Ovary (tissue), 9 donors: ENCODE measurements around the gene CNTFR. TPM values are rescaled to one million over a fixed set of nuclear protein-coding genes. Genes with fewer than 3 reads are reported as not detected.

ENCODE experiments used
- DNase-seq, 5 donors: peaks; one replicate each; pipeline ENCODE4 v3.0.0-alpha.2; 2019 to 2020
- H3K27ac ChIP-seq, 2 donors: fragments of 200-600 bp; one replicate each; pipeline versions ENCODE4 v1.5.1 to v1.8.0; 2019 to 2022
- H3K27me3 ChIP-seq: fragments of 200-600 bp; one replicate; pipeline ENCODE4 v1.8.0; 2022
- H3K36me3 ChIP-seq: fragments of 200-600 bp; sonication (generic); one replicate; pipeline ENCODE4 v1.5.1; 2019
- H3K4me1 ChIP-seq: one replicate; pipeline ENCODE4 v1.8.1; 2013; ENCODE audit warnings: mild to moderate bottlenecking, moderate library complexity; ENCODE audit not compliant: insufficient read depth
- H3K4me3 ChIP-seq: fragments of 200-600 bp; sonication (generic); one replicate; pipeline ENCODE4 v1.5.1; 2017
- H3K9me3 ChIP-seq, 2 donors: fragments of 200-600 bp in 1 of 2; sonication (generic) in 1 of 2; one replicate each; pipeline versions ENCODE4 v1.5.1 to v1.8.1; 2013 to 2019; ENCODE audit warnings: mild to moderate bottlenecking in 1 of 2, moderate library complexity in 1 of 2
- EP300 ChIP-seq: sonication (generic); formaldehyde crosslinking; IDR thresholded peaks from one replicate; pipeline ENCODE4 v1.6.1; 2017; ENCODE audit warnings: antibody characterized with exemption
- POLR2A ChIP-seq: fragments of 450-650 bp; IDR thresholded peaks from one replicate; pipeline ENCODE4 v1.6.1; 2017; ENCODE audit warnings: antibody characterized with exemption, mild to moderate bottlenecking, moderate library complexity
- WGBS, 3 donors: extraction: QIAGEN DNeasy Blood & Tissue Kit in 1 of 3; methylation state at CpG; one replicate each; pipeline versions ENCODE4 v1.1.5 to v1.1.7; 2013 to 2017; 5-methylcytosine and 5-hydroxymethylcytosine counted together
- intact Hi-C, 4 donors: fragments of 100-400 bp; cut with DNase I; formaldehyde crosslinking; loops; one replicate each; pipeline versions ENCODE4 v1.11.0 to v1.15.1; 2022 to 2023
- polyA plus RNA-seq, 2 donors: library from polyadenylated mRNA; stranded (reverse); fragments of 200-250 nt in 1 of 2; fragments of 350-450 nt in 1 of 2; fragmentation: Illumina TruSeq in 1 of 2; extraction: RNeasy Lipid Tissue Mini Kit (QIAGEN cat#74804) in 1 of 2; gene quantifications; one replicate each; pipeline ENCODE4 v1.2.3, GENCODE V29; 2013 to 2014
- total RNA-seq, 7 donors: library from RNA; depleted of rRNA in 2 of 7; stranded (reverse); fragments of >200 nt in 2 of 7; fragmentation: NEBNext Ultra II Directional in 3 of 7; extraction: Animal tissue kit (Norgen Biotek cat#: 25700) in 3 of 7; gene quantifications; one replicate each; pipeline versions ENCODE4 v1.1.0 to v1.2.4, GENCODE V29; 2016 to 2023
- TF ChIP-seq, protein P1 (sequence below), 3 donors: fragments of 450-650 bp in 2 of 3; fragments of 200-600 bp in 1 of 3; IDR thresholded peaks; one replicate each; pipeline versions ENCODE4 v1.5.1 to v1.8.0; 2016 to 2022; ENCODE audit warnings: antibody characterized with exemption in 3 of 3, mild to moderate bottlenecking in 1 of 3
- donor health status: DM: no; HTN: no; CAD: no; lungs with moderate emphysema.
- donor health status: DM: no; HTN: no; CAD: no.
- donor health status: Bipolar disorder and iron deficiency.
- donor health status: DM: yes; HTN: yes; CAD: no.
- donor health status: DM: no; HTN: no; CAD: no.
- donor health status: DM: yes; HTN: yes; CAD: no.

Gene CNTFR
- total and polyA plus RNA-seq, 9 donors, result 1.2 to 4.7 (median 2.6) TPM

DNA sequence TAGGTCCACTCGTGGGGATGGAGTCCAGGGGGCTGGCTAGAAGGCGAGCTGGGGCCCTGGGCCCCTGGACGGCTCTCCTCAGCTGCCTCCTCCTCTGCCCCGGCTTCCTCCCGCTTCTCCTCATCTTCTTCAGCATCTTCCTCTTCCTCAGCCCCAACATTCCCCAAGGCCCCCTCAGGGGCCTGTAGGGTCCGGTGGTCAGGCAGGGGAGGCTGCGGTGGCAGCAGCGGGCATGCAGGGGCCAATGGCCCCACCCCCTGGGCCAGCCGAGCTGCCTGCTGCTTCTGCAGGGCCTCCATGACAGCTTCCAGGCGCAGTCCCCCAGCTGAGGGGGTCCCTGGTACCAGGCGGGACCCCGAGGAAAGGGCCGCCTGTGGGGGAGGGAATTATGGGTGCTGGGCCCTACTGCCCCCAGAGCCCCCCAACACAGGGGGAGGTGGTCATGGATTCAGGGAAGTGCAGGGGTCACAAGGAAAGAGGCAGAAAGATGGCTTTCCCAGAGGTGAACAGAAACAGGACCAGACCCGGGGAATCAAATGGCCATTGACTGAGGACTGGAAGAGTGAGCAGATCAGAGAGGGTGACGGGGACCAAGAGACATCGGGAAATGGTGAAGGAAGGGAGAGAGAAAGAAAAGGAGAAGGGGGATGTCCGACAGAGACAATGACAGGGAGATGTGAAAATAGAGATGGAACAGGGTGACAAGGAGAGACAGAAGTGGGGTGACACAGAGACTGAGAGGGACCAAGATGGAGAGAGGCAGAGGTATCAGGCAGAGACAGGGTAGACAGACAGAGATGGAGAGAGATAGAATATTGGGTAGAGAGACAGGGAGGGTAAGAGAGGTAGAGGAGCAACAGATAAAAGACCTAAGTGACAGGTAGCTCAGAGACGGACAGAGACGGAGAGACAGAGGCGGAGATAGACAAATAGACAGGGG is 38.5 kb upstream of the CNTFR start:
- Histone ChIP-seq H3K27me3 (peaks cover 12% of the 10 kb centered on the region), H3K36me3 (no peaks in the 10 kb centered on the region), H3K4me1 (peaks cover 4% of the 10 kb centered on the region), H3K27ac (no peak overlapping the region), H3K9me3 (no peaks in the 10 kb centered on the region), H3K4me3 (no peak overlapping the region)
- intact Hi-C loops, result no loop called here
- no peak for DNase-seq
- WGBS, 3 donors, result 32 to 37% (median 36%) methylated on average over 20 of the region's 20 CpGs
- no peak for TF ChIP-seq EP300
- no peak for TF ChIP-seq POLR2A
- TF ChIP-seq, protein P1, sequence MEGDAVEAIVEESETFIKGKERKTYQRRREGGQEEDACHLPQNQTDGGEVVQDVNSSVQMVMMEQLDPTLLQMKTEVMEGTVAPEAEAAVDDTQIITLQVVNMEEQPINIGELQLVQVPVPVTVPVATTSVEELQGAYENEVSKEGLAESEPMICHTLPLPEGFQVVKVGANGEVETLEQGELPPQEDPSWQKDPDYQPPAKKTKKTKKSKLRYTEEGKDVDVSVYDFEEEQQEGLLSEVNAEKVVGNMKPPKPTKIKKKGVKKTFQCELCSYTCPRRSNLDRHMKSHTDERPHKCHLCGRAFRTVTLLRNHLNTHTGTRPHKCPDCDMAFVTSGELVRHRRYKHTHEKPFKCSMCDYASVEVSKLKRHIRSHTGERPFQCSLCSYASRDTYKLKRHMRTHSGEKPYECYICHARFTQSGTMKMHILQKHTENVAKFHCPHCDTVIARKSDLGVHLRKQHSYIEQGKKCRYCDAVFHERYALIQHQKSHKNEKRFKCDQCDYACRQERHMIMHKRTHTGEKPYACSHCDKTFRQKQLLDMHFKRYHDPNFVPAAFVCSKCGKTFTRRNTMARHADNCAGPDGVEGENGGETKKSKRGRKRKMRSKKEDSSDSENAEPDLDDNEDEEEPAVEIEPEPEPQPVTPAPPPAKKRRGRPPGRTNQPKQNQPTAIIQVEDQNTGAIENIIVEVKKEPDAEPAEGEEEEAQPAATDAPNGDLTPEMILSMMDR (IDR thresholded peaks at IDR 0.05), result no peak

DNA sequence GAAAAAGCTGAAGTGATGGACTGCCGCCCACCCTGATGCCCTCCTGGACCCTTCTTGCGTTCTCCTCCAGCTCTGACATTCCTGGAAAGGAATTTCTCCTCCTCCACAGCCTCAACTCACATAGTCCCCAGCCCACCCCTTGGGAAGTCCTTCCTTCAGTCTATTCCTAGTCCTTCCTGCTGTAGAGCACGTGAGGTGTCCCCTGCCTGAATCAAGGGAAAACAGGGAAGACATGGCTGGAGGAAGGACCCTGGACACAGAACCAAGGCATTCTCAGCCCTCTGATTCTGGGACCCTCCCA is 35.6 kb upstream of the CNTFR start:
- Histone ChIP-seq H3K9me3 (no peaks in the 10 kb centered on the region), H3K36me3 (no peaks in the 10 kb centered on the region), H3K27ac (no peak overlapping the region), H3K27me3 (peaks cover 12% of the 10 kb centered on the region), H3K4me1 (peaks cover 4% of the 10 kb centered on the region), H3K4me3 (no peak overlapping the region)
- 15 to 37% (median 22%) methylated on average over 3 of the region's 3 CpGs for WGBS, 3 donors
- intact Hi-C loops, result no loop called here
- TF ChIP-seq, protein P1 (IDR thresholded peaks at IDR 0.05), result no peak
- TF ChIP-seq EP300, result no peak
- DNase-seq, result no peak

DNA sequence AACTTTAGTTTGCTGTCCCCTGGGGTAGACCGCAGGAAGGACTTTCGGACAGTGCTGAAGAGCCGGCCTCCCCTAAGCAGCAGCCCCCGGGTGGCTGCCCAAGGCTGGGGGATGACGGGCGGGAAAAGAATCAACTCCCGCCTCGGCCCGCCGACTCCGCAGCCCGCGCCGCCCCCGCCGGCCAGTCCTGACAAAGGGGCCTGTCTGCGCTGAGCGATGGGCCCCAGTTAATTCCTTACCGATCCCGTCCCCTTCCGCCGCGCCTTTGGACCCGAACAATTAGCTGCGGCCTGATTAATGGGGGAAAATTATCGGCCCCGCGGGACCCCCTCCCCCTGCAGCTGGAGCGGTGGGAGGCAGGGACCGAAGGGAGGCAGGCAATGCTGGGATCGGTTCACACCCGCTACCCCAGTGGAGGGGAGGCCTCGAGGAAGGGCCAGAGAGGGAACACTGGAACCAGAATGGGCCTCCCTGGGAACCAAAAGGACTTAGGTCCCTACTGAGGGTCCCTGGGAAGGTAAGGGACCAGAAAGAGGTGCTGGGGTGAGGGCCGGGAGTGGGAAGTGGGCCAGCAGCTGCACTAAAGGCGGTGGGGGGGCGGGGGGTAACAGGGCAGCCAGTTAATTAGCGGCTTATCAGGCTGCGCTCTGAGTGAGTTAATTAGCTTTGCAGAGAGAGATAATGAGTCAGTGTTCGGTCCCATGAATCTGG is 35.1 kb upstream of the CNTFR start:
- Histone ChIP-seq H3K4me3 (no peak overlapping the region), H3K27ac (no peak overlapping the region), H3K27me3 (peaks cover 12% of the 10 kb centered on the region), H3K9me3 (no peaks in the 10 kb centered on the region), H3K4me1 (peaks cover 5% of the 10 kb centered on the region), H3K36me3 (no peaks in the 10 kb centered on the region)
- intact Hi-C loops, result no loop called here
- TF ChIP-seq EP300 (no peak), POLR2A (no peak)
- TF ChIP-seq, protein P1 (IDR thresholded peaks at IDR 0.05), result no peak
- WGBS, 3 donors, result 11 to 12% (median 12%) methylated on average over 36 to 39 of the region's 39 CpGs
- DNase-seq, result no peak

- DNase-seq, result no peak
- intact Hi-C loops, result no loop called here
- Histone ChIP-seq H3K4me1 (peaks cover 7% of the 10 kb centered on the region), H3K27me3 (peaks cover 12% of the 10 kb centered on the region), H3K9me3 (no peaks in the 10 kb centered on the region), H3K4me3 (no peak overlapping the region), H3K27ac (no peak overlapping the region), H3K36me3 (no peaks in the 10 kb centered on the region)
- TF ChIP-seq EP300 (no peak), POLR2A (no peak)
- TF ChIP-seq, protein P1 (IDR thresholded peaks at IDR 0.05), result no peak
- WGBS, 3 donors, result 7 to 13% (median 10%) methylated on average over 44 to 63 of the region's 63 CpGs
Observed at GRCh38 chr9:34623374-34624235, 34.1 kb upstream of the CNTFR start.
